Trophoblast cell (in vitro differentiated cells and primary cell): ENCODE measurements around the gene STPG4.

Source experiments
- DNase-seq, 2 donors: peaks; one replicate each; pipeline ENCODE4 v3.0.0-alpha.2; 2016
- H2AFZ ChIP-seq: 2 replicates; pipeline ENCODE4 v1.6.1; 2013; ENCODE audit warnings: low read length, moderate library complexity, mild to moderate bottlenecking; ENCODE audit not compliant: insufficient read depth, poor library complexity
- H2AK5ac ChIP-seq: 2 replicates; pipeline ENCODE4 v1.6.1; 2013; ENCODE audit warnings: mild to moderate bottlenecking, low read length
- H2BK120ac ChIP-seq: 2 replicates; pipeline ENCODE4 v1.6.1; 2013; ENCODE audit warnings: low read length, mild to moderate bottlenecking, moderate library complexity; ENCODE audit not compliant: insufficient read depth, poor library complexity
- H2BK12ac ChIP-seq: 2 replicates; pipeline ENCODE4 v1.6.1; 2013; ENCODE audit warnings: mild to moderate bottlenecking, low read length, moderate library complexity
- H2BK5ac ChIP-seq: 2 replicates; pipeline ENCODE4 v1.6.1; 2013; ENCODE audit warnings: low read length, low read depth, moderate library complexity, mild to moderate bottlenecking; ENCODE audit not compliant: poor library complexity
- H3K14ac ChIP-seq: 2 replicates; pipeline ENCODE4 v1.6.1; 2013; ENCODE audit warnings: mild to moderate bottlenecking, low read length
- H3K18ac ChIP-seq: 2 replicates; pipeline ENCODE4 v1.6.1; 2013; ENCODE audit warnings: mild to moderate bottlenecking, low read length
- H3K23ac ChIP-seq: 2 replicates; pipeline ENCODE4 v1.6.1; 2013; ENCODE audit warnings: low read length
- H3K27ac ChIP-seq: 2 replicates; pipeline ENCODE4 v1.5.1; 2013; ENCODE audit warnings: low read depth, mild to moderate bottlenecking, inconsistent platforms, low read length, moderate library complexity
- H3K27me3 ChIP-seq: 2 replicates; pipeline ENCODE4 v1.6.1; 2013; ENCODE audit warnings: inconsistent platforms, mild to moderate bottlenecking, low read length, moderate library complexity; ENCODE audit not compliant: insufficient read depth
- H3K36me3 ChIP-seq, 2 experiments: 1 replicate in 1 of 2; 2 replicates in 1 of 2; pipeline ENCODE4 v1.6.1; 2013; ENCODE audit warnings: low read length in 2 of 2, mild to moderate bottlenecking in 2 of 2, moderate library complexity in 1 of 2; ENCODE audit not compliant: insufficient read depth in 2 of 2, control insufficient read depth in 1 of 2
- H3K4ac ChIP-seq: 2 replicates; pipeline ENCODE4 v1.6.1; 2013; ENCODE audit warnings: low read depth, mild to moderate bottlenecking, low read length, moderate library complexity
- H3K4me1 ChIP-seq, 2 experiments: 1 replicate in 1 of 2; 2 replicates in 1 of 2; pipeline ENCODE4 v1.6.1; 2013; ENCODE audit warnings: low read length in 2 of 2, mild to moderate bottlenecking in 2 of 2, moderate library complexity in 1 of 2; ENCODE audit not compliant: insufficient read depth in 2 of 2, control insufficient read depth in 1 of 2
- H3K4me2 ChIP-seq: 2 replicates; pipeline ENCODE4 v1.6.1; 2013; ENCODE audit warnings: inconsistent platforms, mild to moderate bottlenecking, low read length, moderate library complexity
- H3K4me3 ChIP-seq: 2 replicates; pipeline ENCODE4 v1.5.1; 2013; ENCODE audit warnings: mild to moderate bottlenecking, low read depth, low read length, inconsistent platforms
- H3K79me1 ChIP-seq: one replicate; pipeline ENCODE4 v1.6.1; 2013; ENCODE audit warnings: low read length
- H3K79me2 ChIP-seq: 2 replicates; pipeline ENCODE4 v1.6.1; 2013; ENCODE audit warnings: low read length, mild to moderate bottlenecking; ENCODE audit not compliant: control insufficient read depth, insufficient read depth, poor library complexity
- H3K9ac ChIP-seq: 2 replicates; pipeline ENCODE4 v1.6.1; 2013; ENCODE audit warnings: mild to moderate bottlenecking, low read length
- H3K9me3 ChIP-seq: 2 replicates; pipeline ENCODE4 v1.6.1; 2013; ENCODE audit warnings: low read depth, mild to moderate bottlenecking, control low read depth, inconsistent platforms, low read length; ENCODE audit not compliant: insufficient read depth
- H4K12ac ChIP-seq: 2 replicates; pipeline ENCODE4 v1.6.1; 2013; ENCODE audit warnings: low read depth, mild to moderate bottlenecking, low read length, moderate library complexity
- H4K8ac ChIP-seq: 2 replicates; pipeline ENCODE4 v1.6.1; 2013; ENCODE audit warnings: low read depth, mild to moderate bottlenecking, low read length, moderate library complexity
- H4K91ac ChIP-seq: one replicate; pipeline ENCODE4 v1.6.1; 2013; ENCODE audit warnings: low read depth, mild to moderate bottlenecking, low read length, moderate library complexity
- WGBS: extraction: QIAGEN DNeasy Blood & Tissue Kit; methylation state at CpG from one replicate; pipeline ENCODE4 v1.1.7; 2013; ENCODE audit warnings: missing lambda C conversion rate; ENCODE audit not compliant: insufficient read length, insufficient coverage; ENCODE audit errors: extremely low coverage; 5-methylcytosine and 5-hydroxymethylcytosine counted together

Gene STPG4

DNA sequence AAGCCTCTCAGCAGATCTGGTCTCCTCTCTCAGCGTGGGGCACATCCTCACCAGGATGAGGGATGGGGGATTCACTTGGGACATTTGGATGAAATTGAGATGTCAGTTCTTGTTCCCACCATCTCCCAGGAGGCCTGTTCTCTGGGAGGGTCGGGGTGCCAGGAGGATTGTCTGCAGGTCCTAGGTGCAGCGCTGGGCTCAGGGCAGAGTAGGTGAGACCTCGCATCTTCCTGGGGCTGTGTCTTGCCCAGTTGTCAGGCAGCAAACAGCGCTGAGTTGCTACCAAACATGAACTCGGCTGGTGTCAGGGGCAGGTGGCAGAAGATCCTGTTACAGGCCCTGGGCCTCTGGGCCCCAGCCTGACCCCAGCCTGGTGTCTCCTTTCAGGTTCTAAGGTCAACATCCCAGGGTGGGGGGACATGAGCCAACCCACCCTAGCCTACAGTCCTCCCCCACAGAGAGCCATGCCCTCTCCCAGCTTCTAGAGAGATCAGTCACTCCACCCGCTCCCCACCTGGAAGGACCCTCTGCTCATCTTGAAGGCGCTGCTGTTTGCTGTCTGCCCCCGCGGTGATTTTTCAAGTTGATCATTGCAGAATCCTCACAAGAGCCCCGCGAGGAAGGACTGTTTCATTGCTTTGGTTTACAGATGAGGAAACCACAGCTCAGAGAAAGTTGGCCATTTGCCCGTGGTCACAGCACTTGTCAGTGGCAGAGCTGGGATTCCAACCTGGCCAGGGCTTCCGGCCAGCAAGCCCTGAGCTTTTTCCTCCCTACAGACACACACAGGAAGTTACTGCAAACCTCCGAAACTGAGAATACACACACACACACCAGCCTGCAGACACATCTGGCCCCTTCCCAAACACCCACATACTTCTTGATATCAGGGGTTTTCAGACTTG is 83.9 kb downstream of the STPG4 start:
- Histone ChIP-seq H2AFZ (no peak overlapping the region), H3K79me1 (peaks cover 62% of the 10 kb centered on the region), H3K18ac (peak overlapping the region; percentile 91), H3K27me3 (no peaks in the 10 kb centered on the region), H3K4me3 (no peak overlapping the region), H3K27ac (peak overlapping the region; percentile 28), H3K79me2 (peaks cover 16% of the 10 kb centered on the region), H4K12ac (no peak overlapping the region), H2BK12ac (peak overlapping the region; percentile 96), H3K9me3 (no peaks in the 10 kb centered on the region), H2BK5ac (peak overlapping the region; percentile 79), H3K14ac (peak overlapping the region; percentile 94), H4K8ac (peak overlapping the region; percentile 55), H3K4me1 (peaks cover 55 to 57% of the 10 kb centered on the region in 2 experiments), H4K91ac (peak overlapping the region; percentile 94), H2BK120ac (peak overlapping the region; percentile 89), H2AK5ac (peak overlapping the region; percentile 96), H3K4me2 (no peak overlapping the region), H3K4ac (peak overlapping the region; percentile 31), H3K9ac (no peak overlapping the region), H3K36me3 (peaks cover 22 to 39% of the 10 kb centered on the region in 2 experiments), H3K23ac (no peak overlapping the region)
- no CpG with 5 or more reads among the region's 15 CpGs for WGBS
- DNase-seq, result peak; percentile 35 to 41

DNA sequence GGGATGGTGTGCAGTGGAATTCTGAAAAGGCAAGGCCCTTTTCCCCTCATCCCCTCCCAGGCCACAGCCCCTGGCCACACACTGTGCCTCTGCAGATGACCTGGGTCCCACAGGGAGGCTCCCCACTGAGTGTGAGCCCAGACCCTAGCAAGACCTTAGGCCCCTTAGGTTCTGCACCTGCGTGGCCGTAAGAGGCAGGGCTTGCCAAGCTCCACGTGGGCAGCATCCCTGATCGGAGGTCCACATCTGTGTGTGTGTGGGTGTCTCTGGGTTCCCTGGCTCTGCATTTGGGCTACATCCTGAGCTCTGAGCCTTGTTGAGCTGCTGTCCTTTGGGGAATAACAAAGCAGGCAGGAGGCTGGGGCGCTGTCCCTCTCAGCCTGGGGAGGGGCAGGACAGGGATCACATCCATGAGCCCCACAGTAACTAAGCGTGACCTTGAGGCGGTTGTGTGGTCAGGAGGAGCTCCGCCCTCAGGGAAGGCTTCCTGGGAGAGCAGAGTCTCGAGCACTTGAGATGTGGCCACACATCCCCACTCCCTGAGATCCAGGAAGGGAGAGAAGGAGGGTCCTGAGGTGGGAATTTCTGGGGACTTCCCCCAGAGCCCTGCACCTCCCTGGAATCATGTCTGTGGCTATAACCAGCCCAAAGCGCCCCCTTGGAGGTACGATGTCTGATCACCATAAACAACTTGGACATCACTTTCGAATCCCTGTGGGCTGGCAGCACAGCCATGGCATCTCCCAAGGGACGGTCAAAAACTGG is 84.8 kb downstream of the STPG4 start:
- Histone ChIP-seq H2AK5ac (peak overlapping the region; percentile 96), H3K9ac (no peak overlapping the region), H3K79me1 (peaks cover 57% of the 10 kb centered on the region), H3K18ac (peak overlapping the region; percentile 91), H3K4me2 (no peak overlapping the region), H3K4ac (peak overlapping the region; percentile 82), H3K36me3 (peaks cover 22 to 39% of the 10 kb centered on the region in 2 experiments), H4K12ac (peak overlapping the region; percentile 62), H3K14ac (peak overlapping the region; percentile 94), H3K27ac (peak overlapping the region; percentile 84), H2BK120ac (peak overlapping the region; percentile 89), H2BK12ac (peak overlapping the region; percentile 96), H3K27me3 (no peaks in the 10 kb centered on the region), H2AFZ (peak overlapping the region; percentile 38), H3K23ac (no peak overlapping the region), H3K9me3 (no peaks in the 10 kb centered on the region), H3K79me2 (peaks cover 12% of the 10 kb centered on the region), H4K91ac (peak overlapping the region; percentile 94), H3K4me1 (peaks cover 54 to 56% of the 10 kb centered on the region in 2 experiments), H3K4me3 (no peak overlapping the region), H4K8ac (peak overlapping the region; percentile 55), H2BK5ac (peak overlapping the region; percentile 79)
- WGBS, result no CpG with 5 or more reads among the region's 13 CpGs
- no peak for DNase-seq

DNA sequence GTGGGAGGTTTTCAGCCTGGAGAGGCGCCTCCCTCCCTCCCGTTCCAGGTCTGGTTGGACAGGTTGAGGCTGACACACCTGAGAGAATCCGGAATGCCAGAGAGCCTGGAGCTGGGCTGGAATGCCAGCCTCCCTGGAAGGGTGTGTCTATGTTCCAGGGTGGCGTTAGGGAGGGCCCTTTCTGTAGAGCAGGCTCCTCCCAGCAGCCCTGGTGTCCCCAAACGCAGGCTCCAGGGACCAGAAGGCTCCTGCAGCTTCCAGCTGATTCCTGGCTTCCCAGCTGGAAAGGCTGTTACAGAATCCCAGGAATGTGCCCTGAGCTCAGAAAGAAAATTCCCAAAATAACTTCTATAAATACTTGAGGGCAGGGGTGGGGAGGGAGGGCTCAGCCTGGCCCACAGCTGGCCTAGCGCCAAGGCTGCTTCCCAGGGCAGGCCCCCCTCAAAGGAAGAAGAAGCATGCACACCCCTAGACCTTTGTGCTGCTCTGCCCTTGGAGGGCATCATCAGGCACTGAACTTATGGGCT is 85.4 kb downstream of the STPG4 start:
- Histone ChIP-seq H3K4me1 (peaks cover 52 to 55% of the 10 kb centered on the region in 2 experiments), H2AK5ac (peak overlapping the region; percentile 96), H2AFZ (peak overlapping the region; percentile 56), H3K79me1 (peaks cover 55% of the 10 kb centered on the region), H4K12ac (peak overlapping the region; percentile 62), H3K4ac (peak overlapping the region; percentile 82), H2BK120ac (peak overlapping the region; percentile 89), H3K36me3 (peaks cover 22 to 39% of the 10 kb centered on the region in 2 experiments), H3K4me2 (no peak overlapping the region), H3K23ac (no peak overlapping the region), H2BK5ac (peak overlapping the region; percentile 79), H3K79me2 (peaks cover 12% of the 10 kb centered on the region), H3K18ac (peak overlapping the region; percentile 91), H3K27me3 (no peaks in the 10 kb centered on the region), H3K14ac (peak overlapping the region; percentile 94), H3K27ac (peak overlapping the region; percentile 89), H3K4me3 (no peak overlapping the region), H3K9ac (no peak overlapping the region), H3K9me3 (no peaks in the 10 kb centered on the region), H2BK12ac (peak overlapping the region; percentile 96), H4K91ac (peak overlapping the region; percentile 94), H4K8ac (peak overlapping the region; percentile 55)
- DNase-seq, result peak; percentile 95
- WGBS, result no CpG with 5 or more reads among the region's 6 CpGs

DNA sequence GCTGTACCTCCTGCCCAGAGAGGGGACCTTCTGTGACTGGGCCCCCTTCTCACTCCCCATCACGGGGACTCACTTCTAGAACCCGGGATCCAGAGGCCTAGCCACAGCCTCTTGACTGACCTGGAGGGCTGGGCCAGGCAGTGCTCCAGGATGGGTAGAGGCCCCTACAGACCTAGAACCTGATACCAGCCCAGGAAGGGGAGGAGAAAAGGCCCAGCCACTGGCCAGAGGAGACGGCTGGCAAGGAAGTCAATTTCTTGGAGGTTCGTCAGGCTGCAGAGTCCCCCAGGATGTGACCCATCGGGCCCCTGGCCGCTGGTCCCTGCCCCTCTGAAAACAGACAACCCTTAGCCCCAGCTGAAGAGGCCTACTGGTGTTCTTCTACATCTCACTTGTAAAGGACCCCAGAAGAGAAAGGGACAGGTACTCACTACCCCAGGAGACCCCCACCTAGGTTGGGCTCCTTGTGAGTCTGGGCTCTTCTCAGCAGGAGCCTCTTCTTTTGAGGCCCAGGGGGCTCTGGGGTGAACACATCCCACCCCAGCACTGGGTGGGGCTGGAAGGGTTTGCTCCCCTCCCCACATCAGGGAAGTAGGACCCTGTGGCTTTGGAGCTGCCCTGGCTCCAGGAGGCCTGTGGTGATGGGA is 86.0 kb downstream of the STPG4 start:
- H3K27ac ChIP-seq, result peak overlapping the region; percentile 89
- peak overlapping the region; percentile 64 for H4K8ac ChIP-seq
- H3K4me1 ChIP-seq, result peaks cover 52 to 55% of the 10 kb centered on the region in 2 experiments
- no peak overlapping the region for H3K4me2 ChIP-seq
- peak overlapping the region; percentile 96 for H2BK120ac ChIP-seq
- no CpG with 5 or more reads among the region's 6 CpGs for whole genome bisulfite sequencing
- H3K14ac ChIP-seq, result peak overlapping the region; percentile 94
- H3K4ac ChIP-seq, result peak overlapping the region; percentile 73
- peak overlapping the region; percentile 93 for H2BK12ac ChIP-seq
- H3K79me1 ChIP-seq, result peaks cover 55% of the 10 kb centered on the region
- H4K91ac ChIP-seq, result peak overlapping the region; percentile 94
- H2AFZ ChIP-seq, result peak overlapping the region; percentile 56
- H3K79me2 ChIP-seq, result peaks cover 12% of the 10 kb centered on the region
- peaks cover 25 to 40% of the 10 kb centered on the region in 2 experiments for H3K36me3 ChIP-seq
- H2BK5ac ChIP-seq, result peak overlapping the region; percentile 94
- no peak overlapping the region for H3K23ac ChIP-seq
- H2AK5ac ChIP-seq, result peak overlapping the region; percentile 90
- DNase-seq, result no peak
- H3K27me3 ChIP-seq, result no peaks in the 10 kb centered on the region
- H3K9me3 ChIP-seq, result no peaks in the 10 kb centered on the region
- no peak overlapping the region for H3K9ac ChIP-seq
- peak overlapping the region; percentile 69 for H3K18ac ChIP-seq
- H4K12ac ChIP-seq, result no peak overlapping the region
- H3K4me3 ChIP-seq, result no peak overlapping the region
